Measurements from ENCODE around the gene FRYL.

- TF ChIP-seq CTCF (conservative IDR thresholded peaks at IDR 0.05; ENCODE audit: low read length) (0 out of 2 replicates have a peak, but pooled peaks have one; percentile 33), EZH2phosphoT487 (IDR thresholded peaks at IDR 0.05; ENCODE audit: borderline replicate concordance, low read depth, low read length) (no peak)
Measured at GRCh38 chr4:48781968-48782367, 1.9 kb upstream of the FRYL start.

Data from OCI-LY7 (cell line).